GM04504 (cell line): Measurements from ENCODE around the gene GUCY2D.

Experiments
- DNase-seq: peaks from one replicate; pipeline ENCODE4 v3.0.0-alpha.2; 2012; ENCODE audit warnings: low read depth

The GUCY2D gene

GRCh38 chr17:7992516-7992915, 9.9 kb upstream of the GUCY2D start:
- no peak for DNase-seq

- DNase-seq, result no peak
Measured at GRCh38 chr17:7992924-7993323, 9.5 kb upstream of the GUCY2D start.

GRCh38 chr17:7993972-7994589, 8.3 kb upstream of the GUCY2D start:
- no peak for DNase-seq

- no peak for DNase-seq
Measured at GRCh38 chr17:7995724-7996123, 6.7 kb upstream of the GUCY2D start.

GRCh38 chr17:7997186-7997585, 5.2 kb upstream of the GUCY2D start:
- no peak for DNase-seq

GRCh38 chr17:8002721-8003593, 542 bp downstream of the GUCY2D start:
- no peak for DNase-seq

GRCh38 chr17:8003594-8004181, 1.3 kb downstream of the GUCY2D start:
- no peak for DNase-seq

- no peak for DNase-seq
Measured at GRCh38 chr17:8004899-8005298, 2.5 kb downstream of the GUCY2D start.

GRCh38 chr17:8005357-8005756, 2.9 kb downstream of the GUCY2D start:
- no peak for DNase-seq

GRCh38 chr17:8005967-8006730, 3.7 kb downstream of the GUCY2D start:
- DNase-seq, result no peak

GRCh38 chr17:8006836-8007680, 4.6 kb downstream of the GUCY2D start:
- no peak for DNase-seq

- no peak for DNase-seq
Measured at GRCh38 chr17:8007836-8008235, 5.4 kb downstream of the GUCY2D start.

- no peak for DNase-seq
Measured at GRCh38 chr17:8012045-8012580, 9.7 kb downstream of the GUCY2D start.

GRCh38 chr17:8012996-8013640, 10.7 kb downstream of the GUCY2D start:
- DNase-seq, result no peak

GRCh38 chr17:8013731-8014557, 11.5 kb downstream of the GUCY2D start:
- no peak for DNase-seq

- no peak for DNase-seq
Measured at GRCh38 chr17:8014558-8014850, 12.1 kb downstream of the GUCY2D start.

- no peak for DNase-seq
Measured at GRCh38 chr17:8015236-8015956, 13.0 kb downstream of the GUCY2D start.

GRCh38 chr17:8015957-8016631, 13.7 kb downstream of the GUCY2D start:
- no peak for DNase-seq
